HL-60 (cell line): ENCODE data around the gene SLC6A6.
A peak's percentile ranks its signal among the peaks of the same experiment; 100 is the strongest.

Source experiments
- DNase-seq, 2 experiments: peaks; one replicate each; pipeline ENCODE4 v3.0.0-alpha.2; 2010 to 2020; ENCODE audit warnings: low read depth in 1 of 2, low spot score in 1 of 2
- H3K27ac ChIP-seq: fragments of 250-450 bp; sonication (Bioruptor Pico); replicated peaks from 2 replicates; pipeline ENCODE4 v1.5.1; 2020; ENCODE audit warnings: mild to moderate bottlenecking, moderate library complexity
- H3K27me3 ChIP-seq: fragments of 250-450 bp; sonication (Bioruptor Pico); 2 replicates; pipeline ENCODE4 v1.5.1; 2021; ENCODE audit warnings: mild to moderate bottlenecking, moderate library complexity; ENCODE audit not compliant: insufficient read depth, poor library complexity, severe bottlenecking
- H3K4me3 ChIP-seq: replicated peaks from 2 replicates; pipeline ENCODE4 v1.5.1; 2011; ENCODE audit warnings: mild to moderate bottlenecking, control low read depth, low read length; ENCODE audit not compliant: insufficient read depth
- GABPA ChIP-seq: IDR thresholded peaks from 2 replicates; pipeline ENCODE4 v1.6.1; 2012; ENCODE audit warnings: low read depth
- POLR2AphosphoS5 ChIP-seq: IDR thresholded peaks from 2 replicates; pipeline ENCODE4 v1.6.1; 2012; ENCODE audit warnings: low read depth
- SPI1 ChIP-seq: IDR thresholded peaks from 2 replicates; pipeline ENCODE4 v1.6.1; 2012; ENCODE audit warnings: low read depth, mild to moderate bottlenecking, borderline replicate concordance
- TF ChIP-seq, protein P1 (sequence below): IDR thresholded peaks from 2 replicates; pipeline ENCODE4 v1.6.1; 2012; ENCODE audit warnings: low read depth; ENCODE audit not compliant: insufficient replicate concordance
- TF ChIP-seq, protein P2 (sequence below): IDR thresholded peaks from one replicate; pipeline ENCODE4 v1.5.1; 2011; ENCODE audit warnings: low read length, control low read depth, inconsistent platforms; ENCODE audit not compliant: insufficient read depth

Gene SLC6A6

DNA sequence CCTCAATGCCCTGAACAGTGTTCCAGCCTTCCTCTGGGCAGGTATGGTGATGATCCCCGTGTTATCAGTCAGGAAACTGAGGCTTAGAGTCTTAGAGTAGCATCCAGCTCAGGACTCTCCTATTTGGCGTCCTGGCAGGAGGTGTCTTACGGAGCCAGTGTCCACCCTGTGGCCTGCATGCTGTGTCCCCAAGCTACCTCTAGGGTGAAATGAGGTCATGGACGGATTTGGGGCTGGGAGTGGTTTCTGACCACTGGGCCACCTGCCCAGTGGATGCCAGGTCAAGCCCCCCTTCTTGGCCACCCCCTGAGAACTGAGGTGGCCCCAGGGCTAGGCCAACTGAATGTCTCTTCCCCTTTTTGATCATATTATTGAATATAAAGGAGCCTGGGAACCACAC is 27.2 kb upstream of the SLC6A6 start:
- TF ChIP-seq SPI1 (peak; percentile 20; the same call in 1 of the 2 replicates), POLR2AphosphoS5 (no peak), GABPA (no peak)
- TF ChIP-seq, protein P1, sequence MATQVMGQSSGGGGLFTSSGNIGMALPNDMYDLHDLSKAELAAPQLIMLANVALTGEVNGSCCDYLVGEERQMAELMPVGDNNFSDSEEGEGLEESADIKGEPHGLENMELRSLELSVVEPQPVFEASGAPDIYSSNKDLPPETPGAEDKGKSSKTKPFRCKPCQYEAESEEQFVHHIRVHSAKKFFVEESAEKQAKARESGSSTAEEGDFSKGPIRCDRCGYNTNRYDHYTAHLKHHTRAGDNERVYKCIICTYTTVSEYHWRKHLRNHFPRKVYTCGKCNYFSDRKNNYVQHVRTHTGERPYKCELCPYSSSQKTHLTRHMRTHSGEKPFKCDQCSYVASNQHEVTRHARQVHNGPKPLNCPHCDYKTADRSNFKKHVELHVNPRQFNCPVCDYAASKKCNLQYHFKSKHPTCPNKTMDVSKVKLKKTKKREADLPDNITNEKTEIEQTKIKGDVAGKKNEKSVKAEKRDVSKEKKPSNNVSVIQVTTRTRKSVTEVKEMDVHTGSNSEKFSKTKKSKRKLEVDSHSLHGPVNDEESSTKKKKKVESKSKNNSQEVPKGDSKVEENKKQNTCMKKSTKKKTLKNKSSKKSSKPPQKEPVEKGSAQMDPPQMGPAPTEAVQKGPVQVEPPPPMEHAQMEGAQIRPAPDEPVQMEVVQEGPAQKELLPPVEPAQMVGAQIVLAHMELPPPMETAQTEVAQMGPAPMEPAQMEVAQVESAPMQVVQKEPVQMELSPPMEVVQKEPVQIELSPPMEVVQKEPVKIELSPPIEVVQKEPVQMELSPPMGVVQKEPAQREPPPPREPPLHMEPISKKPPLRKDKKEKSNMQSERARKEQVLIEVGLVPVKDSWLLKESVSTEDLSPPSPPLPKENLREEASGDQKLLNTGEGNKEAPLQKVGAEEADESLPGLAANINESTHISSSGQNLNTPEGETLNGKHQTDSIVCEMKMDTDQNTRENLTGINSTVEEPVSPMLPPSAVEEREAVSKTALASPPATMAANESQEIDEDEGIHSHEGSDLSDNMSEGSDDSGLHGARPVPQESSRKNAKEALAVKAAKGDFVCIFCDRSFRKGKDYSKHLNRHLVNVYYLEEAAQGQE = no peak
- Histone ChIP-seq H3K27ac (no peak overlapping the region), H3K27me3 (no peaks in the 10 kb centered on the region), H3K4me3 (no peak overlapping the region)
- no peak for DNase-seq

DNA sequence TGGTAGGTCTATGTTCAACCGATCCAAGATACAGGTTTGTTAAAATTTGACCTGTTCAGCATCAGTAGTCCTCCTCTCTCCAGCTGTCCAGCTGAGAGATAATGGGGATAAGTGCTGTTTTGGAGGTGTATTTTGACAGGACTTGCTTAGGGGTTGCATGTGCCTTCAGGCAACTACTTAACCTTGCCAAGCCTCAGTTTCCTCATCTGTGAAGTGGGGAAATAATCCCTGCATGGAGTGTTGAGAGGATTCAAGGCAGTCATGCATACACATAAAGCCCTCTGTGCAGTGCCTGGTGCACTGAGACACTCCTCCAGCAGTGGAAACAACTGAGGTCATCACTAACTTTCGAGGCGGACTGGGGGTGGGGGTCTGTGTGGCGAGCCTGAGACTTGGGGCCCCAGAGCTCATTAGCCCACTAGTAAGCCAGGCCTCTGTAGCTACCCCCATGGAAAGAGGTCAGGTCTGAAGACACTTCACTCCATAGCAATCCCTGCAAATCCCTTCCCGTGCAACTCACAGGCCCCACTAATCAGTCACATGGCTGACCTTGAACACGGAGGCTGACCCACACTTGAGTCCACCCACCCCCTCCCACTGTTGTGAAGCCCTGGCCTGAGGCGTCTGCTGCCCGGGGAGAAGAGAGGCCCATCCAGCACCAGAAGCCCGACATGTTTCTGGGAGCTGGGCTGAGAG is 25.9 kb upstream of the SLC6A6 start:
- Histone ChIP-seq H3K27ac (peak overlapping the region; percentile 47; the same call in 1 of the 2 replicates), H3K27me3 (no peaks in the 10 kb centered on the region), H3K4me3 (no peak overlapping the region)
- no peak for DNase-seq
- TF ChIP-seq GABPA = no peak
- TF ChIP-seq POLR2AphosphoS5 = no peak
- TF ChIP-seq, protein P2, sequence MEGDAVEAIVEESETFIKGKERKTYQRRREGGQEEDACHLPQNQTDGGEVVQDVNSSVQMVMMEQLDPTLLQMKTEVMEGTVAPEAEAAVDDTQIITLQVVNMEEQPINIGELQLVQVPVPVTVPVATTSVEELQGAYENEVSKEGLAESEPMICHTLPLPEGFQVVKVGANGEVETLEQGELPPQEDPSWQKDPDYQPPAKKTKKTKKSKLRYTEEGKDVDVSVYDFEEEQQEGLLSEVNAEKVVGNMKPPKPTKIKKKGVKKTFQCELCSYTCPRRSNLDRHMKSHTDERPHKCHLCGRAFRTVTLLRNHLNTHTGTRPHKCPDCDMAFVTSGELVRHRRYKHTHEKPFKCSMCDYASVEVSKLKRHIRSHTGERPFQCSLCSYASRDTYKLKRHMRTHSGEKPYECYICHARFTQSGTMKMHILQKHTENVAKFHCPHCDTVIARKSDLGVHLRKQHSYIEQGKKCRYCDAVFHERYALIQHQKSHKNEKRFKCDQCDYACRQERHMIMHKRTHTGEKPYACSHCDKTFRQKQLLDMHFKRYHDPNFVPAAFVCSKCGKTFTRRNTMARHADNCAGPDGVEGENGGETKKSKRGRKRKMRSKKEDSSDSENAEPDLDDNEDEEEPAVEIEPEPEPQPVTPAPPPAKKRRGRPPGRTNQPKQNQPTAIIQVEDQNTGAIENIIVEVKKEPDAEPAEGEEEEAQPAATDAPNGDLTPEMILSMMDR = no peak
- no peak for TF ChIP-seq SPI1
- TF ChIP-seq, protein P1 = no peak

DNA sequence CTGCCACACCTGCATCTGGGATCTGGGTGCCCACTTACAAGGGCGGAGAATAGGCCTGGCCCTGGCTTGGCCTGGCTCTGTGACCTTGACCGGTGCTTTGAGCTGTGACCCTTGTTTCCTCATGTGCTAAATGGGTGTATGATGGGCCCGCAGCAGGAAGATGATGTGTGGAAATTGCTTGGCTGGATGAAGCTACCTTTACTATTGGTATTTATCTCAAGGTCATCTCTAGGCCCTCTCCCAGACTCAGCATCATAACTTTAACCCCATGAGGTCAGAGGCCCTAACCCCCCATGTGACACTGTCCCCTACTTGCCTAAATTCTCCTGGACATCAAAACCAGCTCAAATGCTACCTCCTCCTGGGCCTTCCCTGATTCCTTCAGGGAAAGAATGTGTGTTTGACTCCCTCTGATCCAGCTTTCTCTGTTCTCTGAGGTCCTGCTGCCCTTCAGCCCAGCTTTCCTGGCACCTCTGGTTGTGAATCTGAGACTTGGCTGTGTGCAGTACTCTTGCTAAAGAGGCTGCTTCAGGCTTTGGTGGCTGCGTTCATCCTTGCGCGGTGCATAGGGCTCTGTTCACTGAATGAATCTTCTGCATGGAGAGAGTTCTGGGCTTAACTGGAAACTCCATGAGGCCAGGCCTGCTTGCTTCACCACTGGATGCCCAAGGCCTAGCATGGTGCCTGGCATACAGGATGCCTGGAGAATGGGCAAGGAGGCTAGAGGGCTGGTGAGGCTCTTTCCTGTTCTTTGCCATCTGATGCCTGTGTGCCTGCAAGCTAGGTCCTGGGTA is 25.2 kb upstream of the SLC6A6 start:
- H3K4me3 ChIP-seq = no peak overlapping the region
- H3K27ac ChIP-seq = peak overlapping the region; percentile 47
- no peaks in the 10 kb centered on the region for H3K27me3 ChIP-seq
- no peak for DNase-seq
- no peak for TF ChIP-seq POLR2AphosphoS5
- no peak for TF ChIP-seq GABPA
- TF ChIP-seq, protein P2 = no peak
- no peak for TF ChIP-seq SPI1
- TF ChIP-seq, protein P1 = no peak
